NCI-H82 (cell line): Measurements from ENCODE around the gene MON1B.

ENCODE experiments used
- DNase-seq: peaks from one replicate; lab custom pipeline; 2025; lab: John Stamatoyannopoulos, UW

MON1B gene

GRCh38 chr16:77246150-77246549, 55.2 kb downstream of the MON1B start:
- no peak for DNase-seq

- no peak for DNase-seq
Observed at GRCh38 chr16:77250400-77250799, 59.4 kb downstream of the MON1B start.
